ENCODE data around the gene ZNF324B.

- no peak for TF ChIP-seq CTCF (IDR thresholded peaks at IDR 0.05)
- TF ChIP-seq POLR2A (IDR thresholded peaks at IDR 0.05), result no peak
Observed at GRCh38 chr19:58491393-58491792, 40.0 kb downstream of the ZNF324B start.
